Natural killer cell (primary cell): ENCODE measurements around the gene STN1. TPM values are rescaled to one million over a fixed set of nuclear protein-coding genes. Genes with fewer than 3 reads are reported as not detected.

Experiments used
- ATAC-seq, 3 donors: fragments of 150-1000 bp in 2 of 3; fragments of 200-7000 bp in 1 of 3; cut with Tn5 transposase; 1 replicate in 1 of 3; 2 replicates in 2 of 3; pipeline ENCODE4 v1.10.0; 2021; ENCODE audit warnings: mild to moderate bottlenecking in 2 of 3, moderate library complexity in 2 of 3
- DNase-seq, 2 donors: peaks; one replicate each; pipeline versions ENCODE4 v3.0.0 to v3.0.0-alpha.2; 2013 to 2021; ENCODE audit warnings: mixed read lengths in 1 of 2
- H3K27ac ChIP-seq: one replicate; pipeline ENCODE4 v1.5.1; 2013; ENCODE audit warnings: mild to moderate bottlenecking, low read length
- H3K27me3 ChIP-seq: one replicate; pipeline ENCODE4 v1.6.1; 2013; ENCODE audit warnings: low read length; ENCODE audit not compliant: control insufficient read depth, insufficient read depth
- H3K36me3 ChIP-seq: one replicate; pipeline ENCODE4 v1.6.1; 2013; ENCODE audit warnings: low read length; ENCODE audit not compliant: control insufficient read depth, insufficient read depth
- H3K4me1 ChIP-seq: one replicate; pipeline ENCODE4 v1.6.1; 2013; ENCODE audit warnings: low read length; ENCODE audit not compliant: control insufficient read depth, insufficient read depth
- H3K4me3 ChIP-seq: one replicate; pipeline ENCODE4 v1.5.1; 2013; ENCODE audit warnings: low read length
- H3K9me3 ChIP-seq: one replicate; pipeline ENCODE4 v1.6.1; 2013; ENCODE audit warnings: low read length; ENCODE audit not compliant: control insufficient read depth, insufficient read depth
- H3K27ac Mint-ChIP-seq, 2 donors: one replicate each; pipeline ENCODE4 v1.8.0; 2022; ENCODE audit warnings: mild to moderate bottlenecking in 2 of 2, mixed read lengths in 2 of 2, moderate library complexity in 1 of 2
- H3K27me3 Mint-ChIP-seq, 2 donors: one replicate each; pipeline ENCODE4 v1.8.0; 2022; ENCODE audit warnings: low read depth in 2 of 2, mixed read lengths in 2 of 2
- H3K36me3 Mint-ChIP-seq: one replicate; pipeline ENCODE4 v1.8.0; 2022; ENCODE audit warnings: mixed read lengths
- H3K4me1 Mint-ChIP-seq, 2 donors: one replicate each; pipeline ENCODE4 v1.8.0; 2022; ENCODE audit warnings: mixed read lengths in 2 of 2
- H3K4me3 Mint-ChIP-seq: one replicate; pipeline ENCODE4 v1.8.0; 2022; ENCODE audit warnings: mild to moderate bottlenecking, moderate library complexity, mixed read lengths
- H3K9me3 Mint-ChIP-seq, 2 donors: one replicate each; pipeline ENCODE4 v1.8.0; 2022; ENCODE audit warnings: mixed read lengths in 2 of 2
- WGBS: methylation state at CpG from one replicate; pipeline ENCODE4 v1.1.7; 2013; ENCODE audit warnings: missing lambda C conversion rate; ENCODE audit not compliant: insufficient coverage; 5-methylcytosine and 5-hydroxymethylcytosine counted together
- intact Hi-C: fragments of 100-400 bp; cut with micrococcal nuclease; formaldehyde crosslinking; loops from one replicate; pipeline ENCODE4 v1.14.2; 2022
- total RNA-seq, 4 donors: library from RNA; stranded (reverse); fragments of 120-200 nt in 1 of 4; gene quantifications; one replicate each; pipeline versions ENCODE4 v1.2.3 to v1.2.4, GENCODE V29; 2013 to 2022
- TF ChIP-seq, protein P1 (sequence below): fragments of 200-600 bp; IDR thresholded peaks from one replicate; pipeline ENCODE4 v1.8.0; 2022; ENCODE audit warnings: antibody characterized with exemption

STN1 gene
- total RNA-seq, 3 donors from 2014 or later (not counting 1 experiment from before 2014, with no cell fraction given): 31.7 to 53.4 (median 34.0) TPM

DNA sequence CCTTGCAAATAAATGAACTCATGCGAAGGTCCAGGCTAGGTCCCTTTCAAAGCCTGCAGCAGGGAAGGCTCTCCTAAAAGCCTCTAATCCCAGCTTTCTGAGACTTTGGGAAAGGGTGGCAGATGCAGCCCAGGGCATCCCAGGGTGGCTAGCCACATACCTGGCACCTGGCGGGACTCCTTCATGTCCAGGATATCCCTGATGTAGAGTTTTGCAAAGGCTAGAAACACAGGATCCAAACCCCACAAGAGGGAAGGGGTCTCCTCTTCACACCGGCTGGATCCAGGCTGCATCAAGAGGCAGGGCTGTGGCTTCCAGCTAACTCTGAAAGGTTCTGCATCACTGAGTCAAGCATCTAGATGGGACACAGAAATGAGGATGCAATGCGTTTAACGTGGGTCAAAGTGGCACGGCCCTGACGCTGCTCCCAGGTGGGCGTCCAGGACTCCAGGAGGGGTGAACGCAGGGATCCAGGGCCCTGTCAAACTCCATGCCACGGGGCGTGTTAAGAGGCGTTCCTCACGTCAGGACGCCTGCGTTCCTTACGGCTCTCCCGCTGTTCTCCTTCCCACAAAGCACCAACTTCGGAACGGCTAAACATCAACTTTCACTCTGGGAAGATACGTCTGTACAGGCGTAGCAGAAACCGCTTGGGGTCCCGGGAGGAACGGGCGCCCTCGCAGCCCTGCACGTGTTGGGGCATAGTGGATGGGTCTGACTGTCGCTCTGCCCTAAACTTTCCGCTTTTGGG lies 507 bp downstream of the STN1 start:
- no peaks in the 10 kb centered on the region for H3K27me3 Mint-ChIP-seq
- ATAC-seq (peak in 1 of 3 donors; percentile 0), DNase-seq (no peak)
- peak overlapping the region; percentile 94 to 97 for H3K27ac Mint-ChIP-seq
- peak overlapping the region; percentile 71 for H3K4me3 ChIP-seq
- intact Hi-C loops: loop anchor here (1.0 to 10.0 kb wide), 4 partner anchors 9 to 407 kb away; partner anchors contain the start of genes GSTO2 and SLK
- H3K4me1 ChIP-seq: peaks cover 43% of the 10 kb centered on the region
- H3K36me3 Mint-ChIP-seq: no peaks in the 10 kb centered on the region
- peak overlapping the region; percentile 69 for H3K27ac ChIP-seq
- H3K27me3 ChIP-seq: no peaks in the 10 kb centered on the region
- H3K4me1 Mint-ChIP-seq: peaks cover 41 to 48% of the 10 kb centered on the region in 2 donors
- H3K9me3 Mint-ChIP-seq: no peaks in the 10 kb centered on the region
- H3K4me3 Mint-ChIP-seq: peak overlapping the region; percentile 96
- TF ChIP-seq, protein P1, sequence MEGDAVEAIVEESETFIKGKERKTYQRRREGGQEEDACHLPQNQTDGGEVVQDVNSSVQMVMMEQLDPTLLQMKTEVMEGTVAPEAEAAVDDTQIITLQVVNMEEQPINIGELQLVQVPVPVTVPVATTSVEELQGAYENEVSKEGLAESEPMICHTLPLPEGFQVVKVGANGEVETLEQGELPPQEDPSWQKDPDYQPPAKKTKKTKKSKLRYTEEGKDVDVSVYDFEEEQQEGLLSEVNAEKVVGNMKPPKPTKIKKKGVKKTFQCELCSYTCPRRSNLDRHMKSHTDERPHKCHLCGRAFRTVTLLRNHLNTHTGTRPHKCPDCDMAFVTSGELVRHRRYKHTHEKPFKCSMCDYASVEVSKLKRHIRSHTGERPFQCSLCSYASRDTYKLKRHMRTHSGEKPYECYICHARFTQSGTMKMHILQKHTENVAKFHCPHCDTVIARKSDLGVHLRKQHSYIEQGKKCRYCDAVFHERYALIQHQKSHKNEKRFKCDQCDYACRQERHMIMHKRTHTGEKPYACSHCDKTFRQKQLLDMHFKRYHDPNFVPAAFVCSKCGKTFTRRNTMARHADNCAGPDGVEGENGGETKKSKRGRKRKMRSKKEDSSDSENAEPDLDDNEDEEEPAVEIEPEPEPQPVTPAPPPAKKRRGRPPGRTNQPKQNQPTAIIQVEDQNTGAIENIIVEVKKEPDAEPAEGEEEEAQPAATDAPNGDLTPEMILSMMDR: no peak
- peaks cover 6% of the 10 kb centered on the region for H3K9me3 ChIP-seq
- under 1% methylated on average over 29 of the region's 29 CpGs for WGBS
- H3K36me3 ChIP-seq: peaks cover 3% of the 10 kb centered on the region

DNA sequence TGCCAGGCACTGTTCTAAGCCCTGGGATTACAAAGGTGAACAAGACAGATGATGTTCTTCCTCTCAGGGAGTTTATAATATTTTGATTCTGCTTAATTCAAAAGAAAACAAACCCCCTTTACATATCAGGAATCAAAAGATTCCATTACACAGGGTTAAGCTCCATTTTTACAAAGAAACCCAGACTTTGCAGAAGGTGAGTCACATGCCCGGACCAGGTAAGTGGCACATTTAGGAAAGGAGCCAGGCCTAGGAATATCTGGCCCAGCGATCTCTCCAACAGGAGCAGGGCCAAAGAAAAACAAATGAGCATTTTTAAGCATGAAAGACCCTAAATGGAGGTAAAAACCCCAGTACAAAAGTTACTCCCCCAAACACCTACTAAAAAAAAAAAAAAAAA lies 1.1 kb downstream of the STN1 start:
- H3K27me3 Mint-ChIP-seq: no peaks in the 10 kb centered on the region
- TF ChIP-seq, protein P1: no peak
- H3K9me3 Mint-ChIP-seq: no peaks in the 10 kb centered on the region
- peak in 1 of 2 donors; percentile 29 for DNase-seq
- H3K4me1 ChIP-seq: peaks cover 49% of the 10 kb centered on the region
- no peaks in the 10 kb centered on the region for H3K36me3 Mint-ChIP-seq
- 20% methylated on average over 2 of the region's 2 CpGs for WGBS
- H3K9me3 ChIP-seq: peaks cover 6% of the 10 kb centered on the region
- peak overlapping the region; percentile 71 for H3K4me3 ChIP-seq
- ATAC-seq: no peak
- H3K4me3 Mint-ChIP-seq: peak overlapping the region; percentile 96
- no peaks in the 10 kb centered on the region for H3K27me3 ChIP-seq
- peak overlapping the region; percentile 94 to 97 for H3K27ac Mint-ChIP-seq
- H3K36me3 ChIP-seq: peaks cover 3% of the 10 kb centered on the region
- intact Hi-C loops: loop anchor here (1.0 to 10.0 kb wide), 3 partner anchors 9 to 408 kb away; partner anchors contain the start of gene GSTO2
- peaks cover 47 to 54% of the 10 kb centered on the region in 2 donors for H3K4me1 Mint-ChIP-seq
- H3K27ac ChIP-seq: peak overlapping the region; percentile 69

DNA sequence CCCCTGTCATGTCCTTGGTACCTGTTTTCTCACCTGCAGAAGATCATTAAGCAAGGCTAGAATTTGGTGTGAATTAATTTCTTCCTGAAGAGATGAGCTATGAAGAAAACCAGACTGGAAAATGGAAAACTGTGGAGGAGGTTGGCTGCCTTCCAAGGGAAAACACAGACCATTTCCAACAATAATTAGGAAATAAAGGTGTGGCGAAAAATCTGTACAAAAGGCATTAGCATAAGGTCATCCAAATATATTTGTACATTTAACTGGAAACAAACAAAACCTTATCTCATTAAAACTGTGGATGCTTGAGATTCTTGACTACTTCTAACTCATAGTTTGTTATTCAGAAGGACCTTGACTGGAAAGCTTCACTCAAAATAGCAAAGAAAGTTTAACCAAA lies 1.7 kb downstream of the STN1 start:
- Histone ChIP-seq H3K27ac (peak overlapping the region; percentile 64), H3K4me1 (peaks cover 55% of the 10 kb centered on the region), H3K9me3 (peaks cover 6% of the 10 kb centered on the region), H3K4me3 (peak overlapping the region; percentile 71), H3K36me3 (peaks cover 3% of the 10 kb centered on the region), H3K27me3 (no peaks in the 10 kb centered on the region)
- ATAC-seq: no peak
- no peaks in the 10 kb centered on the region for H3K27me3 Mint-ChIP-seq
- no peak for DNase-seq
- no peaks in the 10 kb centered on the region for H3K9me3 Mint-ChIP-seq
- H3K4me1 Mint-ChIP-seq: peaks cover 54 to 60% of the 10 kb centered on the region in 2 donors
- H3K27ac Mint-ChIP-seq: peak overlapping the region; percentile 94 to 97
- H3K36me3 Mint-ChIP-seq: no peaks in the 10 kb centered on the region
- H3K4me3 Mint-ChIP-seq: peak overlapping the region; percentile 96
- TF ChIP-seq, protein P1: no peak
- intact Hi-C loops: loop anchor here (5.0 to 10.0 kb wide), 2 partner anchors 351 to 409 kb away; partner anchors contain the start of gene GSTO2
- WGBS: no CpG with 5 or more reads among the region's 1 CpG
